ENCODE measurements around the gene HMGCR. TPM values are rescaled to one million over a fixed set of nuclear protein-coding genes. Genes with fewer than 3 reads are reported as not detected.

Gene HMGCR
- total and polyA plus RNA-seq, 2 donors (not counting 3 experiments of a cell fraction or from before 2014, with no cell fraction given), result 39.6 to 104 TPM

DNA sequence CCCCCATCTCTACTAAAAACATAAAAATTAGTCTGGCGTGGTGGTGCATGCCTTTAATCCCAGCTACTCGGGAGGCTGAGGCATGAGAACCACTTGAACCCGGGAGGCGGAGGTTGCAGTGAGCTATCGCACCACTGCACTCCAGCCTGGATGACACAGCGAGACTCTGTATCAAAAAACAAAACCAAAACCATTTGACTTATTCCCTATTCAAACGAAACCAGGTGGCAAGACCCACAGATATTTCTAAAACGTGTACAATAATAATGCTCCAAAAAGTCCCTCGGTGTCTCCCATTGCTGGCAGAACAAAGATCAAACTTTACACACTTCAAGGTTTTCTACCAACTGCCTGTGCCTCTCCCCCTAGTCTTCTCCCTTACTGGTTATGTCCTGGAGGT is 29.8 kb downstream of the HMGCR start:
- Histone ChIP-seq H3K4me2 (ENCODE audit: insufficient read depth, low read length) (no peak overlapping the region), H3K4me1 (ENCODE audit: control insufficient read depth, extremely low read depth, insufficient read depth, low read length) (peaks cover 12% of the 10 kb centered on the region), H3K9me3 (replicated peaks; ENCODE audit: control insufficient read depth, insufficient read depth, low read length) (no peaks in the 10 kb centered on the region), H3K79me2 (ENCODE audit: control insufficient read depth, insufficient read depth, low read length) (no peaks in the 10 kb centered on the region), H3K36me3 (ENCODE audit: control insufficient read depth in 2 of 2, extremely low read depth in 1 of 2, insufficient read depth in 2 of 2, low read length in 2 of 2) (peaks cover 2 to 4% of the 10 kb centered on the region in 2 experiments), H3K27me3 (ENCODE audit: control insufficient read depth in 2 of 2, insufficient read depth in 2 of 2, low read length in 2 of 2) (no peaks in the 10 kb centered on the region), H3K9me1 (replicated peaks; ENCODE audit: control insufficient read depth, extremely low read depth, insufficient read depth, low read length) (no peaks in the 10 kb centered on the region), H3K4me3 (replicated peaks in 1 of 3; ENCODE audit: insufficient read depth in 1 of 3, low read depth in 1 of 3, low read length in 3 of 3) (no peak overlapping the region), H2AFZ (ENCODE audit: low read depth, low read length) (no peak overlapping the region), H3K9ac (replicated peaks; ENCODE audit: extremely low read depth, insufficient read depth, low read length) (no peak overlapping the region), H3K27ac (ENCODE audit: insufficient read depth, low read depth, low read length) (no peak overlapping the region), H4K20me1 (replicated peaks; ENCODE audit: control insufficient read depth, extremely low read depth, insufficient read depth, low read length) (no peaks in the 10 kb centered on the region)
- CTCF ChIA-PET, result interaction anchor here (3.0 kb wide), 1 partner anchor 314 kb away, joined by 11 read pairs; no protein-coding TSS in a partner anchor
- dilution Hi-C loops (cut with MboI; ENCODE audit: extremely low pct_ligation_motif_present, low sequenced_read_pairs), result no loop called here
- TF ChIP-seq, protein P1, sequence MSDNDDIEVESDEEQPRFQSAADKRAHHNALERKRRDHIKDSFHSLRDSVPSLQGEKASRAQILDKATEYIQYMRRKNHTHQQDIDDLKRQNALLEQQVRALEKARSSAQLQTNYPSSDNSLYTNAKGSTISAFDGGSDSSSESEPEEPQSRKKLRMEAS (IDR thresholded peaks at IDR 0.05; ENCODE audit: insufficient read depth, insufficient read length), result no peak
- no TSS peak for BruUV-seq (replicated peaks)
- POLR2A ChIA-PET, result no interaction called here
- DNase-seq (ENCODE audit: low read depth, low spot score) (no peak), FAIRE-seq (no peak)
- intact Hi-C loops (cut with micrococcal nuclease), result no loop called here

DNA sequence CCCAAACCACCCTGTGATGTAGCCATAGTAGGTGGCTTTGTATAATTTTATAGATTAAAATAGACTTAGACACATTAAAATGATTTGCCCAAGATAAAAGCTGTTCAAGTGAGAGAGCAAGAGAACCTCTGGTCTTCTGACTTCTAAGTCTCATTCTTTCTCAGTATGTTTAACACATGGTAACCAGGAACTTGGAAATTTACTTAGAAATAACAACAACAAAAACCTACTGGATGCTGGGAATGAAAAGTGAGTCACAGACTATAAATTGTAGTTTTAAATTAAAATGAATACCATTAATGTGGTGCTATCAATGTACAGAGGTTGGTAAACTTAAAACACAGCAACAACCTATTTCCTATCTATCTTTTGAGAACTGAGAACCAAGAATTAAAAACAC is 30.4 kb downstream of the HMGCR start:
- Histone ChIP-seq H3K36me3 (ENCODE audit: control insufficient read depth in 2 of 2, extremely low read depth in 1 of 2, insufficient read depth in 2 of 2, low read length in 2 of 2) (peaks cover 2% of the 10 kb centered on the region in 2 experiments), H4K20me1 (replicated peaks; ENCODE audit: control insufficient read depth, extremely low read depth, insufficient read depth, low read length) (no peaks in the 10 kb centered on the region), H3K27ac (ENCODE audit: insufficient read depth, low read depth, low read length) (no peak overlapping the region), H3K9ac (replicated peaks; ENCODE audit: extremely low read depth, insufficient read depth, low read length) (no peak overlapping the region), H3K4me1 (ENCODE audit: control insufficient read depth, extremely low read depth, insufficient read depth, low read length) (peaks cover 12% of the 10 kb centered on the region), H3K9me1 (replicated peaks; ENCODE audit: control insufficient read depth, extremely low read depth, insufficient read depth, low read length) (no peaks in the 10 kb centered on the region), H3K4me3 (replicated peaks in 1 of 3; ENCODE audit: insufficient read depth in 1 of 3, low read depth in 1 of 3, low read length in 3 of 3) (no peak overlapping the region), H3K27me3 (ENCODE audit: control insufficient read depth in 2 of 2, insufficient read depth in 2 of 2, low read length in 2 of 2) (no peaks in the 10 kb centered on the region), H2AFZ (ENCODE audit: low read depth, low read length) (no peak overlapping the region), H3K9me3 (replicated peaks; ENCODE audit: control insufficient read depth, insufficient read depth, low read length) (no peaks in the 10 kb centered on the region), H3K79me2 (ENCODE audit: control insufficient read depth, insufficient read depth, low read length) (no peaks in the 10 kb centered on the region), H3K4me2 (ENCODE audit: insufficient read depth, low read length) (no peak overlapping the region)
- FAIRE-seq (peak; percentile 72), DNase-seq (ENCODE audit: low read depth, low spot score) (peak; percentile 32)
- TF ChIP-seq, protein P1 (IDR thresholded peaks at IDR 0.05; ENCODE audit: insufficient read depth, insufficient read length), result no peak
- no peak for TF ChIP-seq EZH2 (IDR thresholded peaks at IDR 0.05; ENCODE audit: borderline replicate concordance, low read depth, low read length, severe bottlenecking)
- TF ChIP-seq, protein P2, sequence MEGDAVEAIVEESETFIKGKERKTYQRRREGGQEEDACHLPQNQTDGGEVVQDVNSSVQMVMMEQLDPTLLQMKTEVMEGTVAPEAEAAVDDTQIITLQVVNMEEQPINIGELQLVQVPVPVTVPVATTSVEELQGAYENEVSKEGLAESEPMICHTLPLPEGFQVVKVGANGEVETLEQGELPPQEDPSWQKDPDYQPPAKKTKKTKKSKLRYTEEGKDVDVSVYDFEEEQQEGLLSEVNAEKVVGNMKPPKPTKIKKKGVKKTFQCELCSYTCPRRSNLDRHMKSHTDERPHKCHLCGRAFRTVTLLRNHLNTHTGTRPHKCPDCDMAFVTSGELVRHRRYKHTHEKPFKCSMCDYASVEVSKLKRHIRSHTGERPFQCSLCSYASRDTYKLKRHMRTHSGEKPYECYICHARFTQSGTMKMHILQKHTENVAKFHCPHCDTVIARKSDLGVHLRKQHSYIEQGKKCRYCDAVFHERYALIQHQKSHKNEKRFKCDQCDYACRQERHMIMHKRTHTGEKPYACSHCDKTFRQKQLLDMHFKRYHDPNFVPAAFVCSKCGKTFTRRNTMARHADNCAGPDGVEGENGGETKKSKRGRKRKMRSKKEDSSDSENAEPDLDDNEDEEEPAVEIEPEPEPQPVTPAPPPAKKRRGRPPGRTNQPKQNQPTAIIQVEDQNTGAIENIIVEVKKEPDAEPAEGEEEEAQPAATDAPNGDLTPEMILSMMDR (IDR thresholded peaks at IDR 0.05; ENCODE audit: extremely low read depth in 1 of 2, insufficient read depth in 1 of 2, low read depth in 1 of 2, low read length in 2 of 2), result no peak
- no peak for TF ChIP-seq MYC (IDR thresholded peaks at IDR 0.05; ENCODE audit: low read depth, low read length)
- TF ChIP-seq POLR2A (IDR thresholded peaks at IDR 0.05; ENCODE audit: low read depth, low read length), result no peak
- TF ChIP-seq GATA2 (IDR thresholded peaks at IDR 0.05; ENCODE audit: insufficient read depth, insufficient read length, low read depth, low read length), result no peak
- TF ChIP-seq JUN (IDR thresholded peaks at IDR 0.05; ENCODE audit: borderline replicate concordance, insufficient read depth, insufficient read length, low read depth), result no peak
- TF ChIP-seq FOS (IDR thresholded peaks at IDR 0.05; ENCODE audit: borderline replicate concordance, insufficient read depth, low read length), result no peak
- no peak for TF ChIP-seq POLR2AphosphoS5 (IDR thresholded peaks at IDR 0.05; ENCODE audit: insufficient read depth, low read depth, low read length)
- BruUV-seq (replicated peaks), result no TSS peak
- ChIA-PET CTCF (interaction anchor here (0.8 to 1.1 kb wide), 2 partner anchors 17 to 314 kb away, joined by 3 read pairs; no protein-coding TSS in a partner anchor), POLR2A (no interaction called here)
- dilution Hi-C loops (cut with MboI; ENCODE audit: extremely low pct_ligation_motif_present, low sequenced_read_pairs), result no loop called here
- intact Hi-C loops (cut with micrococcal nuclease), result no loop called here

Data from endothelial cell of umbilical vein (primary cell).